H1 (cell line): ENCODE measurements around the gene DTWD1. TPM values are rescaled to one million over a fixed set of nuclear protein-coding genes. Genes with fewer than 3 reads are reported as not detected.

Experiments
- BCL11A ChIP-seq, 2 experiments: IDR thresholded peaks; one replicate each; pipeline ENCODE4 v1.6.1; 2011; ENCODE audit warnings: low read depth in 2 of 2, low read length in 2 of 2, mild to moderate bottlenecking in 2 of 2
- CEBPB ChIP-seq: IDR thresholded peaks from 2 replicates; pipeline ENCODE4 v1.6.1; 2012; ENCODE audit warnings: low read depth, low read length
- CHD1 ChIP-seq: IDR thresholded peaks from 2 replicates; pipeline ENCODE4 v1.6.1; 2012; ENCODE audit warnings: low read depth, low read length, improper control_type of control experiment
- CREB1 ChIP-seq: IDR thresholded peaks from 2 replicates; pipeline ENCODE4 v1.6.1; 2012; ENCODE audit warnings: inconsistent platforms
- E2F6 ChIP-seq: IDR thresholded peaks from 2 replicates; pipeline ENCODE4 v1.6.1; 2012; ENCODE audit warnings: inconsistent platforms
- EZH2 ChIP-seq: fragments of 200-600 bp; sonication (generic); IDR thresholded peaks from 2 replicates; pipeline ENCODE4 v1.7.1; 2012; ENCODE audit warnings: low read depth, mild to moderate bottlenecking, moderate library complexity, low read length, inconsistent platforms; ENCODE audit not compliant: severe bottlenecking
- HDAC6 ChIP-seq: IDR thresholded peaks from one replicate; pipeline ENCODE4 v1.7.1; 2012; ENCODE audit warnings: low read depth, mild to moderate bottlenecking, inconsistent platforms, low read length, moderate library complexity
- JUN ChIP-seq: IDR thresholded peaks from 2 replicates; pipeline ENCODE4 v1.6.1; 2011; ENCODE audit warnings: low read depth, mild to moderate bottlenecking, improper control_type of control experiment, low read length
- KDM4A ChIP-seq: IDR thresholded peaks from one replicate; pipeline ENCODE4 v1.7.1; 2012; ENCODE audit warnings: low read depth, mild to moderate bottlenecking, moderate library complexity, low read length, inconsistent platforms; ENCODE audit not compliant: severe bottlenecking
- PHF8 ChIP-seq: fragments of 200-600 bp; sonication (generic); conservative IDR thresholded peaks from 2 replicates; pipeline ENCODE4 v1.7.1; 2012; ENCODE audit warnings: low read depth, mild to moderate bottlenecking, inconsistent platforms, low read length, moderate library complexity
- RAD21 ChIP-seq, 2 experiments: IDR thresholded peaks in 1 of 2; conservative IDR thresholded peaks in 1 of 2; 2 replicates each; pipeline ENCODE4 v1.6.1; 2011; ENCODE audit warnings: low read depth in 2 of 2, low read length in 2 of 2, improper control_type of control experiment in 1 of 2, inconsistent platforms in 1 of 2, mild to moderate bottlenecking in 1 of 2, moderate library complexity in 1 of 2
- RFX5 ChIP-seq: IDR thresholded peaks from 2 replicates; pipeline ENCODE4 v1.6.1; 2011; ENCODE audit warnings: low read depth, low read length, improper control_type of control experiment, borderline replicate concordance
- RXRA ChIP-seq: IDR thresholded peaks from 2 replicates; pipeline ENCODE4 v1.6.1; 2011; ENCODE audit warnings: low read depth, mild to moderate bottlenecking, low read length, moderate library complexity; ENCODE audit not compliant: insufficient read depth
- SIN3A ChIP-seq, 2 experiments: IDR thresholded peaks in 1 of 2; conservative IDR thresholded peaks in 1 of 2; 2 replicates each; pipeline ENCODE4 v1.6.1; 2011 to 2012; ENCODE audit warnings: low read length in 2 of 2, improper control_type of control experiment in 1 of 2, low read depth in 1 of 2, mild to moderate bottlenecking in 1 of 2
- TAF1 ChIP-seq: IDR thresholded peaks from 2 replicates; pipeline ENCODE4 v1.6.1; 2011; ENCODE audit warnings: mild to moderate bottlenecking, low read depth, low read length
- TAF7 ChIP-seq: optimal IDR thresholded peaks from 2 replicates; pipeline ENCODE3; 2011; ENCODE audit warnings: low read depth, mild to moderate bottlenecking, inconsistent platforms, low read length, moderate library complexity, borderline replicate concordance
- TBP ChIP-seq: IDR thresholded peaks from 2 replicates; pipeline ENCODE4 v1.6.1; 2011; ENCODE audit warnings: low read depth, low read length, improper control_type of control experiment
- TCF12 ChIP-seq: IDR thresholded peaks from 2 replicates; pipeline ENCODE4 v1.6.1; 2011; ENCODE audit warnings: low read depth, mild to moderate bottlenecking, low read length
- TEAD4 ChIP-seq: IDR thresholded peaks from 2 replicates; pipeline ENCODE4 v1.6.1; 2012; ENCODE audit warnings: low read depth, low read length, inconsistent platforms, mixed read lengths
- YY1 ChIP-seq: IDR thresholded peaks from 2 replicates; pipeline ENCODE4 v1.6.1; 2011; ENCODE audit warnings: low read depth, mild to moderate bottlenecking, low read length
- polyA plus RNA-seq, 7 experiments: library from polyadenylated mRNA; depleted of rRNA in 3 of 7; stranded (reverse) in 5 of 7; unstranded in 2 of 7; fragments of >200 nt in 5 of 7; fragments of 200-250 nt in 2 of 7; gene quantifications; 1 replicate in 5 of 7; 2 replicates in 1 of 7; 4 replicates in 1 of 7; pipeline versions ENCODE4 v1.2.1 to v1.2.3, GENCODE V29; 2011 to 2013; ENCODE audit warnings: missing spikeins in 2 of 7, mixed read lengths in 2 of 7
- total RNA-seq: library from RNA; stranded (reverse); fragmentation: NEBNext Ultra II Directional; extraction: Animal tissue kit (Norgen Biotek cat#: 25700); gene quantifications from 2 replicates; pipeline ENCODE4 v1.2.1, GENCODE V29; 2021
- TF ChIP-seq, protein P1 (sequence below): IDR thresholded peaks from 2 replicates; pipeline ENCODE4 v1.6.1; 2011; ENCODE audit warnings: low read length, improper control_type of control experiment
- TF ChIP-seq, protein P2 (sequence below): IDR thresholded peaks from 2 replicates; pipeline ENCODE4 v1.6.1; 2011; ENCODE audit warnings: low read depth, mild to moderate bottlenecking, low read length; ENCODE audit not compliant: insufficient read depth

The DTWD1 gene
- total and polyA plus RNA-seq, 2 of the 8 experiments (the other 6 are each of a cell fraction or from before 2014, with no cell fraction given) = 10.4 to 32.4 TPM

DNA sequence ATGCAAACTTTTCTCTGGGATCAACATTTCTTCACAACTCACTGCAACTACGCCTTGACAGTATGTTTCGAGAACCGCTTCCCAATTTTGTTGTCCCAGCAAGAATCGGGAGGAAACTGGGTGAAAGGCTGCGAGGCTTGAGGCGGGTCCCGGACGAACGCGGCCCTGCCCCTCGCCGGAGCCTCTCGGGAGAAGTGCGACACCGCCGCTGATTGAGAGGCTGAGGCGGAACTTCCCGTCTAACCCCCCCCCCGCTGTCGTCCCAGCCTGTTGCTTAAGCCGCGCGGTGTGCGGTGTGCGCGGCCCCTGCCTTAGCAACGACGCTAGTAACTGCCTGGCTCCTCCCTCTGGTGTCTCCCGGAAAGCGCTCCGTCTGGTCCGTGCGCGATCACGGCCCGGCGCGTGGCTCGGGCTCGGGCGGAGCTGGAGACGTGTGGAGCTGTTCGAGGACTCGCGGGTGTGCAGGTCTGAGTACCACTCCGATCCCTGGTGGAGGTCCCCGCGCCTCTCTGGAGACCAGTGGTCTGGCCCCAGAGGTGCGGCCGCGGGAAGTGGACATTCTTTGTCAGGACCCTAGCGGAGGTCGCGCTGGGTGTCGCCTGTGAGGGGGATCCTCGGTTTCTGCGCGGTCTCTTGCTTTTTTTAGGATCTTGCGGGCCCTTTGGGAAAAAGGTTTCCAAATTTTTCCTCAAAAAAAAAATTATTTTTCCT is at the start of gene DTWD1, which contains the start of gene FAM227B (continued):
- TF ChIP-seq, protein P1, sequence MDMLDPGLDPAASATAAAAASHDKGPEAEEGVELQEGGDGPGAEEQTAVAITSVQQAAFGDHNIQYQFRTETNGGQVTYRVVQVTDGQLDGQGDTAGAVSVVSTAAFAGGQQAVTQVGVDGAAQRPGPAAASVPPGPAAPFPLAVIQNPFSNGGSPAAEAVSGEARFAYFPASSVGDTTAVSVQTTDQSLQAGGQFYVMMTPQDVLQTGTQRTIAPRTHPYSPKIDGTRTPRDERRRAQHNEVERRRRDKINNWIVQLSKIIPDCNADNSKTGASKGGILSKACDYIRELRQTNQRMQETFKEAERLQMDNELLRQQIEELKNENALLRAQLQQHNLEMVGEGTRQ = no peak
- TF ChIP-seq TEAD4 = 0 out of 2 replicates have a peak, but pooled peaks have one; percentile 5
- peak; percentile 76 for TF ChIP-seq E2F6
- TF ChIP-seq TCF12 = no peak
- TF ChIP-seq YY1 = 0 out of 2 replicates have a peak, but pooled peaks have one; percentile 8
- peak; percentile 79 for TF ChIP-seq CREB1
- peak; percentile 11 for TF ChIP-seq TAF7
- no peak for TF ChIP-seq JUN
- TF ChIP-seq TBP = peak; percentile 85
- TF ChIP-seq CEBPB = peak; percentile 95
- TF ChIP-seq, protein P2, sequence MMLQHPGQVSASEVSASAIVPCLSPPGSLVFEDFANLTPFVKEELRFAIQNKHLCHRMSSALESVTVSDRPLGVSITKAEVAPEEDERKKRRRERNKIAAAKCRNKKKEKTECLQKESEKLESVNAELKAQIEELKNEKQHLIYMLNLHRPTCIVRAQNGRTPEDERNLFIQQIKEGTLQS = no peak
- peak; percentile 91 for TF ChIP-seq KDM4A
- no peak for TF ChIP-seq HDAC6
- TF ChIP-seq TAF1 = peak; percentile 91
- no peak for TF ChIP-seq BCL11A (IDR thresholded peaks at IDR 0.05; ENCODE audit: low read depth in 2 of 2, low read length in 2 of 2)
- no peak for TF ChIP-seq EZH2
- no peak for TF ChIP-seq CHD1
- no peak for TF ChIP-seq RXRA
- no peak for TF ChIP-seq RFX5
- peak; percentile 93 for TF ChIP-seq PHF8
- peak; percentile 29 to 96; a peak in 2 of 4 replicates for TF ChIP-seq SIN3A (conservative IDR thresholded peaks at IDR 0.05 in 1 of 2, IDR thresholded peaks at IDR 0.05 in 1 of 2; ENCODE audit: low read depth in 1 of 2, low read length in 2 of 2)
- no peak; a peak in 1 of 4 replicates for TF ChIP-seq RAD21 (IDR thresholded peaks at IDR 0.05 in 1 of 2, conservative IDR thresholded peaks at IDR 0.05 in 1 of 2; ENCODE audit: low read depth in 2 of 2, low read length in 2 of 2)
